HL-60 (cell line): ENCODE results near the gene CAMKK2.
"Not testable (repeated sequence)": the region's sequence is repeated elsewhere in the genome, so short reads cannot be mapped to it uniquely, and the experiment has no call there.

Experiments used
- DNase-seq, 2 experiments: peaks; one replicate each; pipeline ENCODE4 v3.0.0-alpha.2; 2010 to 2020; ENCODE audit warnings: low read depth in 1 of 2, low spot score in 1 of 2
- H3K27ac ChIP-seq: fragments of 250-450 bp; sonication (Bioruptor Pico); replicated peaks from 2 replicates; pipeline ENCODE4 v1.5.1; 2020; ENCODE audit warnings: mild to moderate bottlenecking, moderate library complexity
- H3K27me3 ChIP-seq: fragments of 250-450 bp; sonication (Bioruptor Pico); 2 replicates; pipeline ENCODE4 v1.5.1; 2021; ENCODE audit warnings: mild to moderate bottlenecking, moderate library complexity; ENCODE audit not compliant: insufficient read depth, poor library complexity, severe bottlenecking
- H3K4me3 ChIP-seq: replicated peaks from 2 replicates; pipeline ENCODE4 v1.5.1; 2011; ENCODE audit warnings: mild to moderate bottlenecking, control low read depth, low read length; ENCODE audit not compliant: insufficient read depth
- CTCF ChIP-seq: IDR thresholded peaks from one replicate; pipeline ENCODE4 v1.5.1; 2011; ENCODE audit warnings: low read length, control low read depth, inconsistent platforms; ENCODE audit not compliant: insufficient read depth
- GABPA ChIP-seq: IDR thresholded peaks from 2 replicates; pipeline ENCODE4 v1.6.1; 2012; ENCODE audit warnings: low read depth
- POLR2AphosphoS5 ChIP-seq: IDR thresholded peaks from 2 replicates; pipeline ENCODE4 v1.6.1; 2012; ENCODE audit warnings: low read depth
- SPI1 ChIP-seq: IDR thresholded peaks from 2 replicates; pipeline ENCODE4 v1.6.1; 2012; ENCODE audit warnings: low read depth, mild to moderate bottlenecking, borderline replicate concordance
- TF ChIP-seq, protein P1 (sequence below): IDR thresholded peaks from 2 replicates; pipeline ENCODE4 v1.6.1; 2012; ENCODE audit warnings: low read depth; ENCODE audit not compliant: insufficient replicate concordance

CAMKK2 gene

GRCh38 chr12:121228919-121229665 lies 67.4 kb downstream of the CAMKK2 start:
- H3K27ac ChIP-seq: no peak overlapping the region
- DNase-seq: no peak
- TF ChIP-seq SPI1 (no peak), CTCF (no peak), GABPA (no peak), POLR2AphosphoS5 (peak; percentile 14; the same call in 1 of the 2 replicates)
- TF ChIP-seq, protein P1, sequence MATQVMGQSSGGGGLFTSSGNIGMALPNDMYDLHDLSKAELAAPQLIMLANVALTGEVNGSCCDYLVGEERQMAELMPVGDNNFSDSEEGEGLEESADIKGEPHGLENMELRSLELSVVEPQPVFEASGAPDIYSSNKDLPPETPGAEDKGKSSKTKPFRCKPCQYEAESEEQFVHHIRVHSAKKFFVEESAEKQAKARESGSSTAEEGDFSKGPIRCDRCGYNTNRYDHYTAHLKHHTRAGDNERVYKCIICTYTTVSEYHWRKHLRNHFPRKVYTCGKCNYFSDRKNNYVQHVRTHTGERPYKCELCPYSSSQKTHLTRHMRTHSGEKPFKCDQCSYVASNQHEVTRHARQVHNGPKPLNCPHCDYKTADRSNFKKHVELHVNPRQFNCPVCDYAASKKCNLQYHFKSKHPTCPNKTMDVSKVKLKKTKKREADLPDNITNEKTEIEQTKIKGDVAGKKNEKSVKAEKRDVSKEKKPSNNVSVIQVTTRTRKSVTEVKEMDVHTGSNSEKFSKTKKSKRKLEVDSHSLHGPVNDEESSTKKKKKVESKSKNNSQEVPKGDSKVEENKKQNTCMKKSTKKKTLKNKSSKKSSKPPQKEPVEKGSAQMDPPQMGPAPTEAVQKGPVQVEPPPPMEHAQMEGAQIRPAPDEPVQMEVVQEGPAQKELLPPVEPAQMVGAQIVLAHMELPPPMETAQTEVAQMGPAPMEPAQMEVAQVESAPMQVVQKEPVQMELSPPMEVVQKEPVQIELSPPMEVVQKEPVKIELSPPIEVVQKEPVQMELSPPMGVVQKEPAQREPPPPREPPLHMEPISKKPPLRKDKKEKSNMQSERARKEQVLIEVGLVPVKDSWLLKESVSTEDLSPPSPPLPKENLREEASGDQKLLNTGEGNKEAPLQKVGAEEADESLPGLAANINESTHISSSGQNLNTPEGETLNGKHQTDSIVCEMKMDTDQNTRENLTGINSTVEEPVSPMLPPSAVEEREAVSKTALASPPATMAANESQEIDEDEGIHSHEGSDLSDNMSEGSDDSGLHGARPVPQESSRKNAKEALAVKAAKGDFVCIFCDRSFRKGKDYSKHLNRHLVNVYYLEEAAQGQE: no peak
- H3K27me3 ChIP-seq: no peaks in the 10 kb centered on the region
- H3K4me3 ChIP-seq: no peak overlapping the region

- H3K4me3 ChIP-seq: no peak overlapping the region
- no peaks in the 10 kb centered on the region for H3K27me3 ChIP-seq
- H3K27ac ChIP-seq: no peak overlapping the region
- DNase-seq: no peak
- TF ChIP-seq CTCF (no peak), SPI1 (no peak), GABPA (no peak)
Measured at GRCh38 chr12:121227294-121227693, 69.2 kb downstream of the CAMKK2 start.

GRCh38 chr12:121226871-121227270 lies 69.6 kb downstream of the CAMKK2 start:
- H3K27me3 ChIP-seq, DNase-seq, H3K27ac ChIP-seq, H3K4me3 ChIP-seq: not testable (repeated sequence)

DNA sequence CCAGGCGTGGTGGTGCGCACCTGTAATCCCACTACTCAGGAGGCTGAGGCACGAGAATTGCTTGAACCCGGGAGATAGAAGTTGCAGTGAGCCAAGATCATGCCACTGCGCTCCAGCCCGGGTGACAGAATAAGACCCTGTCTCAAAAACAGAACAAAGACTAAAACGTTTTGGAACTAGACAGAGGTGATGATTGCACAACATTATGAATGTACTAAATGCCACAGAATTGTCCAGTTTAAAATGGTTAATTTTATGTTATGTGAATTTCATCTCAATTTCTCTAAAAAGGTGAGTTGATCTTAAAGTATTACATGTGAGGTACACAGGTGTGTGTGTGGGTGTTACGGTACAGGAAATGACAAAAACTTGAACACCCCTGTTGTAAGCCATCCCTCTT lies 70.1 kb downstream of the CAMKK2 start:
- TF ChIP-seq POLR2AphosphoS5 (no peak), SPI1 (no peak), GABPA (no peak), CTCF (no peak)
- TF ChIP-seq, protein P1: no peak
- no peak overlapping the region for H3K4me3 ChIP-seq
- no peak for DNase-seq
- H3K27me3 ChIP-seq: no peaks in the 10 kb centered on the region
- H3K27ac ChIP-seq: no peak overlapping the region
